GM21737 (cell line): ENCODE results near the gene SLC44A4.
"Not testable (repeated sequence)": the region's sequence is repeated elsewhere in the genome, so short reads cannot be mapped to it uniquely, and the experiment has no call there.

Experiments used
- ATAC-seq: cut with Tn5 transposase; IDR thresholded peaks from one replicate; pipeline ENCODE4 v1.9.1; 2021; ENCODE audit warnings: mild to moderate bottlenecking, moderate library complexity; ENCODE audit not compliant: unreplicated experiment

Gene SLC44A4

GRCh38 chr6:31878726-31879125 is at the start of gene SLC44A4:
Gene SLC44A4, minus strand, starts transcription at chr6:31878997. Its CDS starts 17 bp downstream, at chr6:31878980.
- no peak for ATAC-seq

GRCh38 chr6:31928672-31928939 is 49.8 kb upstream of the SLC44A4 start:
- ATAC-seq: no peak

- ATAC-seq: no peak
These were observed 49.3 kb upstream of the SLC44A4 start for GRCh38 chr6:31927863-31928671.

GRCh38 chr6:31927242-31927862 is 48.6 kb upstream of the SLC44A4 start, which contains the start of gene C2:
Gene C2, plus strand, starts transcription at chr6:31927717. Its CDS starts 36 bp downstream, at chr6:31927753.
- ATAC-seq: no peak

GRCh38 chr6:31922942-31923341 is 44.1 kb upstream of the SLC44A4 start:
- no peak for ATAC-seq

GRCh38 chr6:31920811-31921210 is 42.0 kb upstream of the SLC44A4 start:
- no peak for ATAC-seq

- ATAC-seq: no peak
These were observed 41.0 kb upstream of the SLC44A4 start for GRCh38 chr6:31919624-31920303.

- ATAC-seq: no peak
These were observed 39.4 kb upstream of the SLC44A4 start for GRCh38 chr6:31918069-31918720.

- no peak for ATAC-seq
These were observed 37.0 kb upstream of the SLC44A4 start for GRCh38 chr6:31915756-31916155.

GRCh38 chr6:31915351-31915750 is 36.6 kb upstream of the SLC44A4 start:
- no peak for ATAC-seq

GRCh38 chr6:31911826-31912585 is 33.2 kb upstream of the SLC44A4 start:
- ATAC-seq: no peak

GRCh38 chr6:31909298-31909697 is 30.5 kb upstream of the SLC44A4 start:
- not testable (repeated sequence) for ATAC-seq

- ATAC-seq: peak; percentile 63
These were observed 30.0 kb upstream of the SLC44A4 start for GRCh38 chr6:31908791-31909190.

- ATAC-seq: not testable (repeated sequence)
These were observed 29.5 kb upstream of the SLC44A4 start for GRCh38 chr6:31908255-31908654.

- no peak for ATAC-seq
These were observed 28.5 kb upstream of the SLC44A4 start for GRCh38 chr6:31907158-31907813.

GRCh38 chr6:31906727-31907126 is 27.9 kb upstream of the SLC44A4 start:
- ATAC-seq: not testable (repeated sequence)

GRCh38 chr6:31906122-31906521 is 27.3 kb upstream of the SLC44A4 start:
- ATAC-seq: no peak

- ATAC-seq: no peak
These were observed 26.2 kb upstream of the SLC44A4 start for GRCh38 chr6:31905041-31905440.

- ATAC-seq: no peak
These were observed 25.2 kb upstream of the SLC44A4 start for GRCh38 chr6:31903957-31904356.

GRCh38 chr6:31901953-31902643 is 23.3 kb upstream of the SLC44A4 start, which contains the start of gene ZBTB12:
Gene ZBTB12, minus strand, starts transcription at chr6:31902086. Its CDS starts 781 bp downstream, at chr6:31901305.
- no peak for ATAC-seq
